ENCODE measurements around the gene CYP11A1. TPM values are rescaled to one million over a fixed set of nuclear protein-coding genes. Genes with fewer than 3 reads are reported as not detected.

CYP11A1 gene
- polyA plus RNA-seq, 2 of the 4 experiments (the other 2 are of a cell fraction), result 0.06 TPM; not detected in 1

- Histone ChIP-seq H3K9me3 (no peaks in the 10 kb centered on the region), H3K4me2 (no peak overlapping the region), H3K4me3 (no peak overlapping the region), H3K27ac (no peak overlapping the region; a peak in 1 of 6 replicates), H3K4me1 (peaks cover 8% of the 10 kb centered on the region; the same call in 1 of the 3 replicates)
- DNase-seq (ENCODE audit: low read depth in 1 of 2, low spot score in 1 of 2) (no peak), ATAC-seq (no peak), FAIRE-seq (no peak)
- POLR2A ChIA-PET, result no interaction called here
- CTCF ChIA-PET, result interaction anchor here (0.8 to 6.8 kb wide), 4 partner anchors 25 to 77 kb away, joined by 3 to 33 read pairs (median 5); no protein-coding TSS in a partner anchor
- TF ChIP-seq ZC3H11A (IDR thresholded peaks at IDR 0.05), result no peak
- TF ChIP-seq FOSB (CRISPR knock-in tag; IDR thresholded peaks at IDR 0.05), result no peak
- TF ChIP-seq JUN (IDR thresholded peaks at IDR 0.05), result no peak
- TF ChIP-seq CHD2 (IDR thresholded peaks at IDR 0.05; ENCODE audit: low read length, partially characterized antibody), result no peak
- no peak for TF ChIP-seq HDAC2 (IDR thresholded peaks at IDR 0.05)
- TF ChIP-seq MAZ (IDR thresholded peaks at IDR 0.05; ENCODE audit: borderline replicate concordance, low read depth, low read length), result no peak
- TF ChIP-seq RFX5 (IDR thresholded peaks at IDR 0.05), result no peak
- TF ChIP-seq TP53 (CRISPR knock-in tag; IDR thresholded peaks at IDR 0.05), result no peak
- TF ChIP-seq MAX (IDR thresholded peaks at IDR 0.05), result no peak
- WGBS (ENCODE audit: missing lambda C conversion rate), result 94% methylated on average over 3 of the region's 4 CpGs
These were observed 39.1 kb upstream of the CYP11A1 start for GRCh38 chr15:74406517-74406916.

DNA sequence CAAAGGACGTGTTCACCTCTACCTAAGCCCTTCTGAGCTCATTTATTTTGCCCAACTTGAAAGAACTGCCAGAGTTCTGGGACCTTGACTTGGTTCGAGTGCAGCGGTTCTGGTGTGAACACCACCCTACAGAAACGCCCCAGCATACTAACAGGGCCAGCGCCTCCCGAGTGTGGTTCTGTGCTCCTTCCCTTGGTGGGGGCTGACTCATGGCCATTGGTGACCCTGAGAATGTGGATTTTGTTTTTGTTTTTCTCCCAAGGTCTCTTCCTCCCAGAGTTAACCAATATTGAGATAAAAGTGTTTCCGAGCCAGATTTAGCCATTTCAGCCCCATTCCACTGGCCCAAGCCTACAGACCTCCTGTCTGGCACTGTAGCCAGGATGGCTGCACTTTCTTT lies 38.4 kb upstream of the CYP11A1 start:
- Histone ChIP-seq H3K9me3 (no peaks in the 10 kb centered on the region), H3K4me2 (no peak overlapping the region), H3K4me1 (peaks cover 8% of the 10 kb centered on the region; the same call in 1 of the 3 replicates), H3K4me3 (no peak overlapping the region), H3K27ac (no peak overlapping the region)
- FAIRE-seq (no peak), ATAC-seq (no peak), DNase-seq (ENCODE audit: low read depth in 1 of 2, low spot score in 1 of 2) (no peak)
- CTCF ChIA-PET, result interaction anchor here (0.8 to 6.8 kb wide), 4 partner anchors 24 to 78 kb away, joined by 3 to 33 read pairs (median 5); no protein-coding TSS in a partner anchor
- no peak for TF ChIP-seq RNF2 (IDR thresholded peaks at IDR 0.05; ENCODE audit: borderline replicate concordance, low read depth)
- TF ChIP-seq CBX2 (IDR thresholded peaks at IDR 0.05; ENCODE audit: borderline replicate concordance, low read depth), result no peak
- no peak for TF ChIP-seq FOXS1 (CRISPR knock-in tag; IDR thresholded peaks at IDR 0.05)
- no peak for TF ChIP-seq BHLHE40 (IDR thresholded peaks at IDR 0.05; ENCODE audit: low read depth, low read length)
- no peak for TF ChIP-seq JUN (IDR thresholded peaks at IDR 0.05)
- no peak for TF ChIP-seq EHF (CRISPR knock-in tag; IDR thresholded peaks at IDR 0.05)
- no peak for TF ChIP-seq ZFP36 (IDR thresholded peaks at IDR 0.05; ENCODE audit: borderline replicate concordance, partially characterized antibody)
- no peak for TF ChIP-seq RAD21 (conservative IDR thresholded peaks at IDR 0.05 in 1 of 2, IDR thresholded peaks at IDR 0.05 in 1 of 2)
- TF ChIP-seq, protein P1, sequence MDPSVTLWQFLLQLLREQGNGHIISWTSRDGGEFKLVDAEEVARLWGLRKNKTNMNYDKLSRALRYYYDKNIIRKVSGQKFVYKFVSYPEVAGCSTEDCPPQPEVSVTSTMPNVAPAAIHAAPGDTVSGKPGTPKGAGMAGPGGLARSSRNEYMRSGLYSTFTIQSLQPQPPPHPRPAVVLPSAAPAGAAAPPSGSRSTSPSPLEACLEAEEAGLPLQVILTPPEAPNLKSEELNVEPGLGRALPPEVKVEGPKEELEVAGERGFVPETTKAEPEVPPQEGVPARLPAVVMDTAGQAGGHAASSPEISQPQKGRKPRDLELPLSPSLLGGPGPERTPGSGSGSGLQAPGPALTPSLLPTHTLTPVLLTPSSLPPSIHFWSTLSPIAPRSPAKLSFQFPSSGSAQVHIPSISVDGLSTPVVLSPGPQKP (IDR thresholded peaks at IDR 0.05; ENCODE audit: low read depth, low read length), result no peak
- no peak for TF ChIP-seq TFCP2L1 (CRISPR knock-in tag; IDR thresholded peaks at IDR 0.05)
- TF ChIP-seq MAX (IDR thresholded peaks at IDR 0.05), result no peak
- WGBS (ENCODE audit: missing lambda C conversion rate), result 79% methylated on average over 6 of the region's 7 CpGs
- POLR2A ChIA-PET, result no interaction called here

DNA sequence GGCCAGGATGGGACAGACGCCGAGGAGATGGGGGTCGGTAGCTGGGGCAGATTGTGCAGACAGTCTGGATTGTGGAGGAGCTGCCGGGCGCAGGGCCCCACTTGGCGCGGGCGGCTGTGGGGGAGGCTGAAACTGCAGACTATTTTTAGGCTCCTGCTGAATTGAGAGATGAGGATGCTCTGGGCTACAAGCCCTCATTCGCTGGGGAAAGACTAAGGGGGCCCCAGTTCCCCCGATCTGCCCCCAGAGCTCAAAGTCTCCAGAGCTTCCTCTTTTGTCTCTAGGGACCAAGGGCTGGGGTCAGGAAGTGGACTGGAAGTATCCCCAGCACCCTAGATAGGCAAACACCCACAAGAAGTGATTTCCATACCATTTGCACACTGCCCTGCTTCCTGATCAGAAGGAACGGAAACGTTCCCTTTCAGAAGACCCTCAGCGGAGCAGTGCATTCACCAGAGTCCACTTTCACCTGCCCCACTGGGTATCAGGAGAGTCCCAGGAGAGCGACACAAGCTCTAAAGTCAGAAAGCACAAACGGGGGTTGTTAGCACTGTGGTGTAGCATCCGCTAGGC lies 36.6 kb upstream of the CYP11A1 start:
- H3K27ac ChIP-seq, result no peak overlapping the region
- peaks cover 8% of the 10 kb centered on the region; the same call in 1 of the 3 replicates for H3K4me1 ChIP-seq
- FAIRE-seq (no peak), ATAC-seq (no peak), DNase-seq (ENCODE audit: low read depth in 1 of 2, low spot score in 1 of 2) (no peak)
- 81% methylated on average over 13 of the region's 16 CpGs for WGBS (ENCODE audit: missing lambda C conversion rate)
- CTCF ChIA-PET, result interaction anchor here (0.6 to 6.8 kb wide), 2 partner anchors 22 to 1151 kb away, joined by 3 to 33 read pairs; no protein-coding TSS in a partner anchor
- H3K4me3 ChIP-seq, result no peak overlapping the region
- no peak overlapping the region for H3K4me2 ChIP-seq
- H3K9me3 ChIP-seq, result no peaks in the 10 kb centered on the region
- POLR2A ChIA-PET, result no interaction called here
- TF ChIP-seq ZFP36 (IDR thresholded peaks at IDR 0.05; ENCODE audit: borderline replicate concordance, partially characterized antibody) (no peak), HOXB5 (CRISPR knock-in tag; IDR thresholded peaks at IDR 0.05) (no peak), POLR2AphosphoS2 (conservative IDR thresholded peaks at IDR 0.05; ENCODE audit: low read length) (no peak), HES2 (IDR thresholded peaks at IDR 0.05) (no peak), HOXA7 (CRISPR knock-in tag; IDR thresholded peaks at IDR 0.05) (no peak), MAX (IDR thresholded peaks at IDR 0.05) (no peak), BHLHE40 (IDR thresholded peaks at IDR 0.05; ENCODE audit: low read depth, low read length) (no peak), MAFK (IDR thresholded peaks at IDR 0.05; ENCODE audit: partially characterized antibody) (no peak), POLR2A (IDR thresholded peaks at IDR 0.05; ENCODE audit: low read length) (no peak)
- TF ChIP-seq, protein P2, sequence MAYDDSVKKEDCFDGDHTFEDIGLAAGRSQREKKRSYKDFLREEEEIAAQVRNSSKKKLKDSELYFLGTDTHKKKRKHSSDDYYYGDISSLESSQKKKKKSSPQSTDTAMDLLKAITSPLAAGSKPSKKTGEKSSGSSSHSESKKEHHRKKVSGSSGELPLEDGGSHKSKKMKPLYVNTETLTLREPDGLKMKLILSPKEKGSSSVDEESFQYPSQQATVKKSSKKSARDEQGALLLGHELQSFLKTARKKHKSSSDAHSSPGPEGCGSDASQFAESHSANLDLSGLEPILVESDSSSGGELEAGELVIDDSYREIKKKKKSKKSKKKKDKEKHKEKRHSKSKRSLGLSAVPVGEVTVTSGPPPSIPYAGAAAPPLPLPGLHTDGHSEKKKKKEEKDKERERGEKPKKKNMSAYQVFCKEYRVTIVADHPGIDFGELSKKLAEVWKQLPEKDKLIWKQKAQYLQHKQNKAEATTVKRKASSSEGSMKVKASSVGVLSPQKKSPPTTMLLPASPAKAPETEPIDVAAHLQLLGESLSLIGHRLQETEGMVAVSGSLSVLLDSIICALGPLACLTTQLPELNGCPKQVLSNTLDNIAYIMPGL (CRISPR knock-in tag; IDR thresholded peaks at IDR 0.05; ENCODE audit: borderline replicate concordance), result no peak
- TF ChIP-seq, protein P3, sequence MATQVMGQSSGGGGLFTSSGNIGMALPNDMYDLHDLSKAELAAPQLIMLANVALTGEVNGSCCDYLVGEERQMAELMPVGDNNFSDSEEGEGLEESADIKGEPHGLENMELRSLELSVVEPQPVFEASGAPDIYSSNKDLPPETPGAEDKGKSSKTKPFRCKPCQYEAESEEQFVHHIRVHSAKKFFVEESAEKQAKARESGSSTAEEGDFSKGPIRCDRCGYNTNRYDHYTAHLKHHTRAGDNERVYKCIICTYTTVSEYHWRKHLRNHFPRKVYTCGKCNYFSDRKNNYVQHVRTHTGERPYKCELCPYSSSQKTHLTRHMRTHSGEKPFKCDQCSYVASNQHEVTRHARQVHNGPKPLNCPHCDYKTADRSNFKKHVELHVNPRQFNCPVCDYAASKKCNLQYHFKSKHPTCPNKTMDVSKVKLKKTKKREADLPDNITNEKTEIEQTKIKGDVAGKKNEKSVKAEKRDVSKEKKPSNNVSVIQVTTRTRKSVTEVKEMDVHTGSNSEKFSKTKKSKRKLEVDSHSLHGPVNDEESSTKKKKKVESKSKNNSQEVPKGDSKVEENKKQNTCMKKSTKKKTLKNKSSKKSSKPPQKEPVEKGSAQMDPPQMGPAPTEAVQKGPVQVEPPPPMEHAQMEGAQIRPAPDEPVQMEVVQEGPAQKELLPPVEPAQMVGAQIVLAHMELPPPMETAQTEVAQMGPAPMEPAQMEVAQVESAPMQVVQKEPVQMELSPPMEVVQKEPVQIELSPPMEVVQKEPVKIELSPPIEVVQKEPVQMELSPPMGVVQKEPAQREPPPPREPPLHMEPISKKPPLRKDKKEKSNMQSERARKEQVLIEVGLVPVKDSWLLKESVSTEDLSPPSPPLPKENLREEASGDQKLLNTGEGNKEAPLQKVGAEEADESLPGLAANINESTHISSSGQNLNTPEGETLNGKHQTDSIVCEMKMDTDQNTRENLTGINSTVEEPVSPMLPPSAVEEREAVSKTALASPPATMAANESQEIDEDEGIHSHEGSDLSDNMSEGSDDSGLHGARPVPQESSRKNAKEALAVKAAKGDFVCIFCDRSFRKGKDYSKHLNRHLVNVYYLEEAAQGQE (IDR thresholded peaks at IDR 0.05), result no peak
